AG09309 (cell line): ENCODE data around the gene GPR171.
"Not testable (repeated sequence)": the region's sequence is repeated elsewhere in the genome, so short reads cannot be mapped to it uniquely, and the experiment has no call there.

ENCODE experiments used
- DNase-seq: peaks from one replicate; pipeline ENCODE4 v3.0.0-alpha.2; 2010; ENCODE audit warnings: low read depth
- H3K4me3 ChIP-seq: 2 replicates; pipeline ENCODE4 v1.5.1; 2011; ENCODE audit warnings: mild to moderate bottlenecking, low read depth, low read length, moderate library complexity; ENCODE audit not compliant: control insufficient read depth
- CTCF ChIP-seq: IDR thresholded peaks from 2 replicates; pipeline ENCODE4 v1.5.1; 2011; ENCODE audit warnings: mild to moderate bottlenecking, low read depth, low read length, inconsistent platforms; ENCODE audit not compliant: insufficient read depth, control insufficient read depth; ENCODE audit errors: missing control alignments

GPR171 gene, protein sequence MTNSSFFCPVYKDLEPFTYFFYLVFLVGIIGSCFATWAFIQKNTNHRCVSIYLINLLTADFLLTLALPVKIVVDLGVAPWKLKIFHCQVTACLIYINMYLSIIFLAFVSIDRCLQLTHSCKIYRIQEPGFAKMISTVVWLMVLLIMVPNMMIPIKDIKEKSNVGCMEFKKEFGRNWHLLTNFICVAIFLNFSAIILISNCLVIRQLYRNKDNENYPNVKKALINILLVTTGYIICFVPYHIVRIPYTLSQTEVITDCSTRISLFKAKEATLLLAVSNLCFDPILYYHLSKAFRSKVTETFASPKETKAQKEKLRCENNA

DNA sequence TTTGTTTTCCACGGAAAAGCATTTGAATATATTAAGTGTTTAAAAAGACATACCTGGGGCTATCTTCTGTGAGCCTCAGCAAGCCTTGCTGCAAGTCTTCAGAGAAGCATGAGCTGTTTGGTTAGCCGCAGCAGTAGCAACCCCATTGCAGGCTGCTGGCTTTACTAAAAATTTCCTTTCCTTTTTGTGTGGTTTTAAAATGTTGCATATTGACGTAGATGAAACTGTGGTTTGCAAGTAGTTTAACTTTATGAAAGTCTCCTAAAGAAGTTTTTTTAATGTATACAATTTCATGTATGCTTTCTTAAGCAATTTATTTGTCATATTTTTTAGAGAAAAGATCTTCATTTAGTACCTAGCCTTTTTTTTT, at the start of gene GPR171:
Gene GPR171 (minus strand): TSS at position 166 of the 370 bp plus-strand sequence. CDS start 3,830 bp downstream, outside the sequence.
- no peak within 1 kb of the TSS for H3K4me3 ChIP-seq
- TF ChIP-seq CTCF, result no peak
- DNase-seq, result no peak

DNA sequence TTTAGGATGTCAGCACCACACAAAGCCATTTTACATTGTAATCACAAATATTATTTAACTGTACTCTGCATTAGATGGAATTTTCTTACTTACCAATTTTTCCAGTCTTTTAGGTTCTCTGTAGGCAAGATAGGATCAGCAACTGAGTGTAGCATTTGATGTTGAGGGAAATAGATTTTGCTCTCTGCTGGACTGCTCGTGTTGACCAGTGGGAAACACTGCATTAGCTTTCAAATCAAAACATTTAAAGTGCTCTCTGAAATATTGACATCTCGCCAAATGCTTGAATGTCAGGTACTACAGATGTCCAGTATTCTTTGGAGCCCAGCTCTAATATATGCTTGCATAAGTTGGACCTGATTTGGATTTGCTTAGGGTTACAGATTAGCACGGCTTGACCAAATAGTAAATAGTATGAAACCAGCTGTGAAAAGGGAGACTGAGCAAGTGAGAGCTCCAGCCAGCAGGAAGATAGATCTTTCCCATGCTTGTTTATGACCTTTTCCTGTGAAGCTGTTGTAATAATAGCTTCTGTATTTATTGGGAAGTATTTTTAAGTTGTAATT, 45.8 kb upstream of the GPR171 start:
- TF ChIP-seq CTCF, result no peak
- no peak overlapping the region for H3K4me3 ChIP-seq
- no peak for DNase-seq

DNA sequence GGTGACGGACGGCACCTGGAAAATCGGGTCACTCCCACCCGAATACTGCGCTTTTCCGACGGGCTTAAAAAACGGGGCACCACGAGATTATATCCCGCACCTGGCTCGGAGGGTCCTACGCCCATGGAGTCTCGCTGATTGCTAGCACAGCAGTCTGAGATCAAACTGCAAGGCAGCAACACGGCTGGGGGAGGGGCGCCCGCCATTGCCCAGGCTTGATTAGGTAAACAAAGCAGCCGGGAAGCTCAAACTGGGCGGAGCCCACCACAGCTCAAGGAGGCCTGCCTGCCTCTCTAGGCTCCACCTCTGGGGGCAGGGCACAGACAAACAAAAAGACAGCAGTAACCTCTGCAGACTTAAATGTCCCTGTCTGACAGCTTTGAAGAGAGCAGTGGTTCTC, 39.0 kb upstream of the GPR171 start:
- not testable (repeated sequence) for H3K4me3 ChIP-seq, DNase-seq

- no peak for TF ChIP-seq CTCF
- no peak for DNase-seq
- H3K4me3 ChIP-seq, result no peak overlapping the region
These were observed 33.7 kb upstream of the GPR171 start for GRCh38 chr3:151236736-151237135.

DNA sequence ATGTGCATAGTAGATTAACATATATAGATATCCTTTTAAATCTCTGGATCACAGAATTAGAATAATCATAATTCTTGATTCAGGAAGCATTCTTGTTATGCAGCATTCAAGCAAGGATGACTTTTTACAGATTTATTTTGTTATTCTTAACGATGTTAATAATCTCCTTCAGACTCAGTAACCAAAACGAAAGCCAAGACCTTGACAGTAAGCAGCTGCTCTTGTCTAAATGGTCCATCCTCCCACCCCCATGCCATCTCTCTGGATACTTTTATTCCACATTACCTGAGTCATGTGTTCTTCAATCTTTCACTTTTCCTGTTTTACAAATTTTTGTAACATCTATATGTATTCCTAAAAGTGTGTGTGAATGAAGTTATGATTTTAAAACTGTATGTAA, 33.3 kb upstream of the GPR171 start:
- no peak for DNase-seq
- no peak for TF ChIP-seq CTCF
- no peak overlapping the region for H3K4me3 ChIP-seq

DNA sequence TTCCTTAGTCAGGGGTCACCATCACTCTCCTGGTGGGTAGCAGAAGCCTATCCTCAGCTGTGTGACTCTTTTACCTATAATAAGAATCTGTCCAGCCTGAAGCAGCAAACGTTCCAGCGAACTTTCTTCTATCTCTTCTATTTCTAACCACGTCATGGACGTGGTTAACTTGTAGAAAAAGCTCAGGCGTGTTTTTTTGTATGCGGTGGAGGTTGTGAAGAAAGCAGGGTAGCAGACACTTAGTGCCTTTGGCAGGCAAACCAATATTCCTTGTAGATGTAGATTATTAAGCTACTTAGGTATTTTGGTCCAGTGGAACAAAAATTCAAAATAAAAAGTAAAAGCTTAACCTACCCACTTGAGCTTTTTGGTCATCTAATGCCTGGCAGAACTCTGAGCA, 31.8 kb upstream of the GPR171 start:
- no peak for TF ChIP-seq CTCF
- no peak overlapping the region for H3K4me3 ChIP-seq
- no peak for DNase-seq

DNA sequence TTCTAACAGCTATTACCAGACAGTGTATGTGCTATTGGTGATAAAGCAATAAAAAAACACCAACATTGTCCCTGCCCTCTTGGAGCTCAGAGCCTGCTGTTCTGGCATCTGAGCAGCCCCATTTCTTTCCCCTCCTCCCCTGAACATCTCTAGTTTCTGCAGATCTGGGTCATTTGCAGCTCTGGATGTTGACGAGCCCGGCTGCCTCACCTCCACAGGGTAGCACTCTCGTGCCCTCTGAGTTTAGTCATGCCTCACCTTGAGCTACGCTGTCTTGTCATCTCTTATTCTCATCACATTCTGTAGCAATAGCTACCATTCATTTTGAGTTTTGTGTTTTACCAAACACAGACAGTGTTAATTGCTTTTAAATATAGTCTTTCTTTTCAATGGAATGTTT, 30.0 kb upstream of the GPR171 start:
- no peak for TF ChIP-seq CTCF
- H3K4me3 ChIP-seq, result no peak overlapping the region
- no peak for DNase-seq

DNA sequence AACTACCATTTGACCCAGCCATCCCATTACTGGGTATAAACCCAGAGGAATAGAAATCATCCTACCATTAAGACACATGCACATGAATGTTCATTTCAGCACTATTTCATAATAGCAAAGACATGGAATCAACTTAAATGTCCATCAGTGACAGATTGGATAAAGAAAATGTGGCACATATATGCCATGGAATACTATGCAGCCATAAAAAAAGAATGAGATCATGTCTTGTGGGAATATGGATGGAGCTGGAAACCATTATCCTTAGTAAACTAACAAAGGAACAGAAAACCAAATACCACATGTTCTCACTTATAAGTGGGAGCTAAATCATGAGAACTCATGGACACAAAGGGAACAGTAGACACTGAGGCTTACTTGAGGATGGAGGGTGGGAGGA, 29.4 kb upstream of the GPR171 start:
- H3K4me3 ChIP-seq, DNase-seq: not testable (repeated sequence)
